22Rv1 (cell line): ENCODE results near the gene GTF2F2.
A peak's percentile ranks its signal among the peaks of the same experiment; 100 is the strongest.

ENCODE experiments used
- H3K27ac ChIP-seq: fragments of 450-650 bp; 2 replicates; pipeline ENCODE4 v1.5.1; 2017
- ZFX ChIP-seq: fragments of 450-650 bp; IDR thresholded peaks from 2 replicates; pipeline ENCODE4 v1.6.1; 2017; ENCODE audit warnings: antibody characterized with exemption, borderline replicate concordance
- TF ChIP-seq, protein P1 (sequence below): fragments of 450-650 bp; IDR thresholded peaks from 2 replicates; pipeline ENCODE4 v1.5.1; 2017; ENCODE audit warnings: mild to moderate bottlenecking

GTF2F2 gene

DNA sequence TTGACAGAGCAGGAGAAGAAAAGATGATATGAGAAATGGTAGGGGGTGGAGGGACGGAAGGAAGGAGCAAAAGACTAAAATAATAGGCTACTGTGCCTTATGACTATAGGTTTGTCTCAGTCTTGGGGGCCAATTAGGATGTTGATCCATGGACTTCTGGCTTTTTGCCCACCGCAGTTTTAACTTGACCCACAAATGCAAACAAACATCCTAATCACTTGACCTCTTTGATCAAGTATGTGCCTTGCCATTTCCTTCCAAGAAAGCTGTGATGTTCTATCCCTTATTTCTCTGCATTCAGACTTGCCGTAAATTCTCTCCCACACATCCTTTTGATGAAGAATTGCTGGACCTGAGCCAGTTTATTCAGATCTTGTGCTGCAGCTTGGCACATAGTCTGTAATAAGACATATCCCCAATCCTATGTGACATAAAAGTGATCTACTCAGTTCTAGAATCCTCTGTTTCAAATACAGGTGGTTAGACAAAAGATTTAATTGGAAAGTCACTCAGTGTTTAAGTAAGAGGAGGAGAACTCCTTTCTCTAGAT lies 157.9 kb downstream of the GTF2F2 start:
- no peak for TF ChIP-seq ZFX
- TF ChIP-seq, protein P1, sequence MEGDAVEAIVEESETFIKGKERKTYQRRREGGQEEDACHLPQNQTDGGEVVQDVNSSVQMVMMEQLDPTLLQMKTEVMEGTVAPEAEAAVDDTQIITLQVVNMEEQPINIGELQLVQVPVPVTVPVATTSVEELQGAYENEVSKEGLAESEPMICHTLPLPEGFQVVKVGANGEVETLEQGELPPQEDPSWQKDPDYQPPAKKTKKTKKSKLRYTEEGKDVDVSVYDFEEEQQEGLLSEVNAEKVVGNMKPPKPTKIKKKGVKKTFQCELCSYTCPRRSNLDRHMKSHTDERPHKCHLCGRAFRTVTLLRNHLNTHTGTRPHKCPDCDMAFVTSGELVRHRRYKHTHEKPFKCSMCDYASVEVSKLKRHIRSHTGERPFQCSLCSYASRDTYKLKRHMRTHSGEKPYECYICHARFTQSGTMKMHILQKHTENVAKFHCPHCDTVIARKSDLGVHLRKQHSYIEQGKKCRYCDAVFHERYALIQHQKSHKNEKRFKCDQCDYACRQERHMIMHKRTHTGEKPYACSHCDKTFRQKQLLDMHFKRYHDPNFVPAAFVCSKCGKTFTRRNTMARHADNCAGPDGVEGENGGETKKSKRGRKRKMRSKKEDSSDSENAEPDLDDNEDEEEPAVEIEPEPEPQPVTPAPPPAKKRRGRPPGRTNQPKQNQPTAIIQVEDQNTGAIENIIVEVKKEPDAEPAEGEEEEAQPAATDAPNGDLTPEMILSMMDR: no peak
- no peak overlapping the region for H3K27ac ChIP-seq

DNA sequence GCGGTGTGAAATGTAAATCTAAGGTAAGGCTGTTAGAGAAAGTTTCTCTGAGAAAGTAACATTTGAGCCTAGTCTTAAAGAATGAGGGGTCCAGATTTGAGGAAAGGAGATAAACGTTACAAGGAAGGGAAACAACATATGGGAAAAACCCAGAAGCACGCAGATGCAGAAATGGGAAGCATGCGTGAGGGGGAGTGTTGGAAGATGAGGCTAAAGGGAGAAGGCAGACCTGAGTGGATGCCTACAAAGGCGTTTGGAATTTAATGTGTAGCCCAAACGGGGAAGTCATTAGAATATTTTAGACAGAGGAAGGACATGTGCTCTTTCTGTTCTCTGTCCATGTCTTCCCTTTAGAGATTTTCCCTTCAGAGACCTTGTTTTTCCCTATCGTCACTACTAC lies 159.7 kb downstream of the GTF2F2 start:
- H3K27ac ChIP-seq: no peak overlapping the region

DNA sequence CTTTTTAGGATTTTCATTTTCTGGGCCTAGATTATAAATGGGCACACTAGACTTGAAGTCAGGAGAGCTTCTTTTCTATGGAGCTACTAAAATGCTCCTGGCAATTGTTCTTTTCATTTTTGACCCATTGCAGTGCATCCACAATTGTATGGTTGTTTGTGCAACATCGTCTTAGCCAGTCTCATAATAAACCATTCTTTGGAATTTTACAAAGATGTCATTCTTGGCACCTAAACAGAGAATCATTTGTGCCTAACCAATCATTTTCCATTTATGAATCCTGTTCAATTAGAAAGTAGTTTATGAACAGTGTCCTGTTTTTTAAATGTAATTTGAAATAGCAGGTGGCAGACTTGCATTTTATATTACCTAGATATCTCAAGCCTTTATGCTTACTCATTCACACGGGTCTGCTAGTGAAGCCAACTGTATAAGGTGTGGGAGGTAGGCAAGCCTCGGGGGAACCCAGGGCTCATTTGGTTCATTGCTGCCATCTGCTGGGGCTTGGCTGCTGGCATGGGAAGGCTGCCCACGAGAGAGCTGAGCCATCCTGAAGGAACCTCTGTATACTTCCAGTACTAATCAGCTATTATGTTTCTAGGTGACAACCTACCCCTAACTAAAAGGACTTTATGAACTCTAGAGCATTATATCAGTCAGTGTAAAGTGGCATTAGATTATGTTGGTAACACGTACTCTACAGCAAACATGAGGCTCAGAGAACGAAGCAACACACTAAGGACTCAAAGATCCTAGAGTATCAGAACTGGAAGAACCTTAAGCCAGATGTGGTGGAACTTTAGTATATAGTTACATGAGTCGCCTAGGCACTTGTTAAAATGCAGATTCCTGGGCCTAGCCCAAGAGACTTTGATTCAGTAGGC lies 160.7 kb downstream of the GTF2F2 start:
- TF ChIP-seq, protein P1: peak; percentile 81
- TF ChIP-seq ZFX: no peak
- H3K27ac ChIP-seq: no peak overlapping the region

More for the DNA sequence above, 159.7 kb downstream of the GTF2F2 start:
- no peak for TF ChIP-seq ZFX
- TF ChIP-seq, protein P1: no peak

DNA sequence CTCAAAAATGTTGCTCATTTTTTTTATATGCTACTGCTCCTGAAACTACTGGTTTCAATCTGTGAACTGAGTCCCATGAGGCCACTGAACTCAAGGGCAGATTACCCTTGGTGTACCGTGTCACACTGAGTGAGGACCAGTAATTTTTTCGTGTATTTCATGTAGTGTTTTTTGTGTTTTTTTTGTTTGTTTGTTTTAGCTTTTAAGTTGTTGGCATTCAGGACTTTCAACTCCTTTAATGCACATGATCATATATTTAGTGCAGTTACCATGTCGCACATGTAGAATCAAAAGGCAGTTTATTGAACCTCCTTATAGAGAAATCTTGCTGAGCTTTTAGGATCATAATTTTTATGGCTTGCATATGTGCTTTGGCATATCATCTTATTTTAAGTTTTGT lies 162.7 kb downstream of the GTF2F2 start:
- TF ChIP-seq, protein P1: no peak
- TF ChIP-seq ZFX: no peak
- H3K27ac ChIP-seq: no peak overlapping the region

DNA sequence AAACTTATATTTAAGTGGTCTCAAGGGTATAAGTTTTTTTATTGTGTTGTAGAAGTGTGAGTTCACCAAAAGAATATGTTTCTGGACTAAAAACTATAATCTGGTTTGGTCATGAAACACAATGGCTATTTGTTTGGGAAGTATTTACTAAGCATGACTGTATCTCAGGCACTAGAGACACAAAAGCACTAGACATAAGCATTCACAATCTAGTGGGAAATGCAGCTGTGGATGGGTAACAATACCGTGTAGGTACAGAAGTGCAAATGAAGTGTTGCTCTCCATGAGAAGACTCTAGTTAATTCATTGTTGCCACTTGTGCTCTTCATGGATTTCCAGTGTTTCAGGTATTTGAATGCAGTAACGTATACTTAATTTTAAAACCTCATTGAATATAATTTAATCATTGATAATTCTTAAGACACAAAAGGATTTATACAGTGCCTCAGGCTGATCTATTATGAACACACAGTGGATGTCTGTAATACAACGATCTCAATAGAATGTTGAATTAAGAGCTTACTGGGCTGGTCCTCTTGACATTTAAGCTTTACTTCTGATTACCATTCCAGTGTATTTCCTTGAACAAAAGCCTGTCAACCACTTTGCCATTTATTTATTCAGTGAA lies 169.7 kb downstream of the GTF2F2 start:
- no peak overlapping the region for H3K27ac ChIP-seq

DNA sequence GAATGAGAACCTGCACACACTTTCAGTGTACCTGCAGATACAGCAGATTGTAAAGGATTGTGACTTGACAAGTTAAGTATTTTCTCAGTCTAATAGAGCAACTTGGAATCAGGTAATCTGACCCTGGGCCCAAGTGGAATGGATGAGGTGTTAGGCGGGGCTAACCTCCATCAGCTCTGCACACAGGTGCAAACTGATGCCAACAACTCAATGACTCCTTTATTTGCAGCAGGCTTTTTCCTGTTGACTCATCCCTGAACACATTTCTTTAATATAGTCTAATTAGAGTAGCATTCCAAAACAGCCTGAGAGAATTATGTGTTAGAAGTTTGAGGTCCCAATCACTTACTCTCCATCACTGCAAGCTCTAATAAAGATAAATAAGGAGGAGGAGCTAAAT lies 171.9 kb downstream of the GTF2F2 start:
- TF ChIP-seq ZFX: no peak
- TF ChIP-seq, protein P1: no peak
- H3K27ac ChIP-seq: no peak overlapping the region

More for the DNA sequence above, 169.7 kb downstream of the GTF2F2 start:
- no peak for TF ChIP-seq ZFX
- TF ChIP-seq, protein P1: no peak
